GM20000 (cell line): ENCODE measurements around the gene CAP2.
"Not testable (repeated sequence)": the region's sequence is repeated elsewhere in the genome, so short reads cannot be mapped to it uniquely, and the experiment has no call there.

Experiments used
- DNase-seq: peaks from one replicate; pipeline ENCODE4 v3.0.0; 2012; ENCODE audit warnings: low spot score
- CTCF ChIP-seq: IDR thresholded peaks from 2 replicates; pipeline ENCODE4 v1.5.1; 2012; ENCODE audit warnings: mild to moderate bottlenecking, control low read depth; ENCODE audit errors: extremely low read depth, missing control alignments

Gene CAP2

DNA sequence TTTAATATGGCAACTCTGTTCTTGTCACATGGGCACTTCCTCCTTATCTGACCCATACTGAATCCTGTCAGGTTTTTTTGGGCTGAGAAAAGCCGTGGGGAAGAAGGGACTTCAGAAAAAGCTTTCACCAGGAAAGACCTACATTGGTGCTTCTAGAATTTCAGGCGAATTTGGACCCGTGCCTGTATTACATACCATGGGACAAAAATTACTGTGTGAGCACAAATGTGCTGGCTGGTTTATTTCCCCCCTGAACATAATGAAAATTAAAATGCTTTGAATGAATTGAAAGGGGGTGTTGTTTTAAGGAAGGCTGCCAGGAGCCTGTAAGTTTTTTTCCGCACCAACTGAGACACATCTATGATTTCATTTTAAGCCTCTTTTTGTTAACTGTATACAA, 29.6 kb downstream of the CAP2 start:
- DNase-seq, result no peak
- TF ChIP-seq CTCF, result no peak

GRCh38 chr6:17427062-17427461, 33.7 kb downstream of the CAP2 start:
- DNase-seq, result no peak
- TF ChIP-seq CTCF, result no peak

GRCh38 chr6:17427617-17428016, 34.2 kb downstream of the CAP2 start:
- no peak for TF ChIP-seq CTCF
- DNase-seq, result no peak

DNA sequence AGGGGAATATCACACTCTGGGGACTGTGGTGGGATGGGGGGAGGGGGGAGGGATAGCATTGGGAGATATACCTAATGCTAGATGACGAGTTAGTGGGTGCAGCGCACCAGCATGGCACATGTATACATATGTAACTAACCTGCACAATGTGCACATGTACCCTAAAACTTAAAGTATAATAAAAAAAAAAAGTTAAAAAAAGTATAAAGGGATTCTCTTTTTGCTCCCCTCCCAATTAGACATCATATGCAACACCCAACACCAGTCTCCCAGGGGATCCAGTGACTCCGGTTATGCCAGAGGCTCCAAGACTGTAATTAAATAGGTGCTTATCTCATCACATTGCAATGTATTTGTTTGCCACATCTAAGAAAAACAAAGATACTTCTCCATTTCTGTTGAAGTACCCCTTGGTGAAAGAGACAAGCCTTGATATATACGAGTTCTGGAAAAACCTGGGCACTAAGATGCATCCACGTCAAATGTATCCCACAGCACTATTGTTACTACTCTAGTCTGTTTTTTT, 35.3 kb downstream of the CAP2 start:
- DNase-seq, result not testable (repeated sequence)

- DNase-seq, result no peak
- no peak for TF ChIP-seq CTCF
These were observed 36.1 kb downstream of the CAP2 start for GRCh38 chr6:17429383-17430061.

- no peak for DNase-seq
- TF ChIP-seq CTCF, result no peak
These were observed 38.2 kb downstream of the CAP2 start for GRCh38 chr6:17431581-17431980.

GRCh38 chr6:17432356-17432755, 39.0 kb downstream of the CAP2 start:
- no peak for TF ChIP-seq CTCF
- no peak for DNase-seq
